Cardiac muscle cell (in vitro differentiated cells and primary cell): ENCODE measurements around the gene CDH4. TPM values are rescaled to one million over a fixed set of nuclear protein-coding genes. Genes with fewer than 3 reads are reported as not detected.

Source experiments
- DNase-seq, 2 donors: peaks; one replicate each; pipeline versions ENCODE4 v3.0.0 to v3.0.0-alpha.2; 2010 to 2017; ENCODE audit warnings: low read depth in 1 of 2, low spot score in 1 of 2
- H3K27ac ChIP-seq: fragments of 200-600 bp; sonication (generic); 2 replicates; pipeline ENCODE4 v1.5.1; 2016
- H3K27me3 ChIP-seq: fragments of 200-600 bp; sonication (generic); 2 replicates; pipeline ENCODE4 v1.6.0; 2016; ENCODE audit warnings: control low read depth
- H3K36me3 ChIP-seq: fragments of 200-600 bp; sonication (generic); 2 replicates; pipeline ENCODE4 v1.5.1; 2016; ENCODE audit warnings: control low read depth
- H3K4me1 ChIP-seq: fragments of 200-600 bp; sonication (generic); 2 replicates; pipeline ENCODE4 v1.8.1; 2017; ENCODE audit warnings: low read depth, mild to moderate bottlenecking, mixed run types
- H3K4me3 ChIP-seq: fragments of 200-600 bp; sonication (generic); 2 replicates; pipeline ENCODE4 v1.5.1; 2016; ENCODE audit warnings: mild to moderate bottlenecking
- H3K9me3 ChIP-seq: fragments of 200-600 bp; sonication (generic); 2 replicates; pipeline ENCODE4 v1.5.1; 2017; ENCODE audit warnings: low read depth, mild to moderate bottlenecking, control low read depth
- CTCF ChIP-seq: IDR thresholded peaks from 2 replicates; pipeline ENCODE4 v1.5.1; 2012; ENCODE audit warnings: low read depth, mild to moderate bottlenecking, low read length
- polyA plus RNA-seq: library from polyadenylated mRNA; unstranded; fragments of >200 nt; fragmentation: Nextera tagmentation; extraction: Ambion mirVana; gene quantifications from 2 replicates; pipeline ENCODE4 v1.2.1, GENCODE V29; 2016
- total RNA-seq: library from RNA; depleted of rRNA; stranded (reverse); fragments of >200 nt; gene quantifications from 2 replicates; pipeline ENCODE4 v1.2.3, GENCODE V29; 2016

The CDH4 gene
- total and polyA plus RNA-seq, 2 experiments from 2014 or later: 0.43 to 0.80 TPM

- Histone ChIP-seq H3K4me1 (no peaks in the 10 kb centered on the region), H3K27me3 (no peaks in the 10 kb centered on the region), H3K27ac (no peak overlapping the region), H3K36me3 (no peaks in the 10 kb centered on the region), H3K4me3 (no peak overlapping the region), H3K9me3 (no peaks in the 10 kb centered on the region)
- DNase-seq: no peak
- no peak for TF ChIP-seq CTCF
These were observed 32.7 kb downstream of the CDH4 start for GRCh38 chr20:61284752-61285151.

GRCh38 chr20:61285152-61285645 is 33.1 kb downstream of the CDH4 start:
- no peak for TF ChIP-seq CTCF
- H3K9me3 ChIP-seq: no peaks in the 10 kb centered on the region

GRCh38 chr20:61285691-61286090 is 33.6 kb downstream of the CDH4 start:
- no peak for DNase-seq
- H3K9me3 ChIP-seq: no peaks in the 10 kb centered on the region
- TF ChIP-seq CTCF: no peak

More at GRCh38 chr20:61285152-61285645, 33.1 kb downstream of the CDH4 start:
- no peak overlapping the region for H3K4me3 ChIP-seq
- no peaks in the 10 kb centered on the region for H3K4me1 ChIP-seq
- H3K27ac ChIP-seq: no peak overlapping the region
- no peaks in the 10 kb centered on the region for H3K27me3 ChIP-seq
- no peak for DNase-seq
- no peaks in the 10 kb centered on the region for H3K36me3 ChIP-seq

GRCh38 chr20:61287583-61288275 is 35.7 kb downstream of the CDH4 start:
- no peak overlapping the region for H3K27ac ChIP-seq
- H3K27me3 ChIP-seq: no peaks in the 10 kb centered on the region
- no peak for DNase-seq
- H3K9me3 ChIP-seq: no peaks in the 10 kb centered on the region
- H3K4me1 ChIP-seq: no peaks in the 10 kb centered on the region
- no peak for TF ChIP-seq CTCF
- H3K4me3 ChIP-seq: no peak overlapping the region
- no peaks in the 10 kb centered on the region for H3K36me3 ChIP-seq

More at GRCh38 chr20:61285691-61286090, 33.6 kb downstream of the CDH4 start:
- Histone ChIP-seq H3K27ac (no peak overlapping the region), H3K36me3 (no peaks in the 10 kb centered on the region), H3K4me3 (no peak overlapping the region), H3K4me1 (no peaks in the 10 kb centered on the region), H3K27me3 (no peaks in the 10 kb centered on the region)

GRCh38 chr20:61288331-61288784 is 36.3 kb downstream of the CDH4 start:
- Histone ChIP-seq H3K36me3 (no peaks in the 10 kb centered on the region), H3K27me3 (no peaks in the 10 kb centered on the region), H3K4me1 (no peaks in the 10 kb centered on the region), H3K27ac (no peak overlapping the region), H3K4me3 (no peak overlapping the region), H3K9me3 (no peaks in the 10 kb centered on the region)
- TF ChIP-seq CTCF: no peak
- no peak for DNase-seq
